CMK (cell line): ENCODE results near the gene SPATA19.

Experiments
- DNase-seq: peaks from one replicate; pipeline ENCODE4 v3.0.0-alpha.2; 2010; ENCODE audit warnings: low read depth

SPATA19 gene

GRCh38 chr11:133835593-133836548 is 9.4 kb downstream of the SPATA19 start:
- DNase-seq = no peak

GRCh38 chr11:133834682-133835592 is 10.4 kb downstream of the SPATA19 start:
- peak; percentile 31 for DNase-seq

GRCh38 chr11:133833898-133834681 is 11.2 kb downstream of the SPATA19 start:
- DNase-seq = no peak

- no peak for DNase-seq
Measured at GRCh38 chr11:133832991-133833897, 12.1 kb downstream of the SPATA19 start.

GRCh38 chr11:133832096-133832990 is 13.0 kb downstream of the SPATA19 start:
- DNase-seq = no peak

- DNase-seq = no peak
Measured at GRCh38 chr11:133830931-133831907, 14.1 kb downstream of the SPATA19 start.

GRCh38 chr11:133829566-133829965 is 15.7 kb downstream of the SPATA19 start:
- DNase-seq = no peak

- no peak for DNase-seq
Measured at GRCh38 chr11:133828871-133829270, 16.4 kb downstream of the SPATA19 start.

GRCh38 chr11:133827556-133827955 is 17.8 kb downstream of the SPATA19 start:
- DNase-seq = no peak

GRCh38 chr11:133826866-133827265 is 18.4 kb downstream of the SPATA19 start:
- no peak for DNase-seq

- no peak for DNase-seq
Measured at GRCh38 chr11:133825666-133826065, 19.6 kb downstream of the SPATA19 start.

GRCh38 chr11:133825156-133825555 is 20.2 kb downstream of the SPATA19 start:
- DNase-seq = no peak

- DNase-seq = no peak
Measured at GRCh38 chr11:133824593-133824992, 20.7 kb downstream of the SPATA19 start.

- DNase-seq = no peak
Measured at GRCh38 chr11:133823614-133824013, 21.7 kb downstream of the SPATA19 start.

- DNase-seq = no peak
Measured at GRCh38 chr11:133823211-133823610, 22.1 kb downstream of the SPATA19 start.

GRCh38 chr11:133821776-133822175 is 23.5 kb downstream of the SPATA19 start:
- peak; percentile 29 for DNase-seq

GRCh38 chr11:133819746-133820315 is 25.5 kb downstream of the SPATA19 start:
- DNase-seq = no peak

GRCh38 chr11:133819114-133819513 is 26.2 kb downstream of the SPATA19 start:
- DNase-seq = no peak
